HG02970 (cell line): ENCODE measurements around the gene TRIM7.
"Not testable (repeated sequence)": the region's sequence is repeated elsewhere in the genome, so short reads cannot be mapped to it uniquely, and the experiment has no call there.

Experiments
- ATAC-seq: cut with Tn5 transposase; IDR thresholded peaks from one replicate; pipeline ENCODE4 v1.9.1; 2021; ENCODE audit warnings: mild to moderate bottlenecking, moderate library complexity, moderate number of reproducible peaks; ENCODE audit not compliant: unreplicated experiment, low FRiP score

TRIM7 gene

DNA sequence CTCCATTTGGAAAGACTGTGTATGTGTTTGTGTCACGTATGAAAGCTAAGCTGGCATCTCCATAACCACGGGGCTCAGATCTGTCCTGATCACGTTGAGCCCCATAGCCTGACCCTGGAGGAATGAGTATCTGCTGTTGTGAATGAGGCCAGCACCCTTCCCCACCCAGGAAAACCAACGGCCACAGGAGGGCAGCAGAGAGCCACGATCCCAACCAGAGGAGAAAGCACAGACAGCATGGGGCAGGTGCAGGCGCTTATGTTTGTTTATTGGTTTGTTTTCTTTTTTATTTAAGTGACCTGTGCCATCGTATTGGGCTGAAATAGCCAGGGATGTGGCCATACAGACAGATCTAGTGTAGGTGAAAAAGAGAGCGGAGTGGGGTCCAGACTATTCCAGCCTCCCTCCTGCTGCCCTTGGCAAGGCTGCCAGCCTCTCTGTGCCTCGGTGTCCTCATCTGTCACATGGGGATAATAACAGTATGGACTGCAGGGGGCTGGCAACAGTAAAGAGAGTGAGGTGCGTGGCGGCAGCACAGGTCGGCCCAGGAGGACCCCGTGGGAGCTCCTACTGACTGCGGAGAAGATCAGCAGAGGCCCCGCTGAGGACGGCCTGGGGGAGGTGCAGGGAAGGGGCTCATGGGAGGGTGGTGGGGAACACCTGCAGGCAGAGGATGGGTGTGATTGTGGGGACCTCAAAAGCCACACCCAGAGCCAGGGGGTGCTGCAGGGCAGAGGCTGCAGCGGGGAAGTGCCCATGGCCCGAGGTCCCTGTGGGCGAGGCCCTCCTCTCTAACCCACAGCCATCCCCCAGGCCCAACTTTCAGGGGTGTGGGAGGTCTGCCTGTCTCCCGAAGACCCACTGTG, 45.5 kb downstream of the TRIM7 start:
- ATAC-seq, result peak; percentile 55

DNA sequence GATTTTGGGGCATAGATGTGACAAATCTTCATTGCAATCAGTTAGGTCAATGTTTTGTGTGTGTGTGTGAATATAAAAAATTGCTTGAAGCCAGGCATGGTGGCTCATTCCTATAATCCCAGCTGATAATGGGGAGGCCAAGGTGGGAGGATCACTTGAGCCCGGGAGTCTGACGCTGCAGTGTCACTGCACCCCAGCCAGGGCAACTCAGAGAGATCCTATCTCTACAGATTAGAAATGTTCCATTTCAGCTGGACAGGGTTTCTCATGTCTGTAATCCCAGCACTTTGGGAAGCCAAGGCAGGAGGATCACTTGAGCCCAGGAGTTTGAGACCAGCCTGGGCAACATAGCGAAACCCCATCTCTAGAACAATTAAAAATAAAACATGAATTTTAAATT, 46.1 kb downstream of the TRIM7 start:
- no peak for ATAC-seq

DNA sequence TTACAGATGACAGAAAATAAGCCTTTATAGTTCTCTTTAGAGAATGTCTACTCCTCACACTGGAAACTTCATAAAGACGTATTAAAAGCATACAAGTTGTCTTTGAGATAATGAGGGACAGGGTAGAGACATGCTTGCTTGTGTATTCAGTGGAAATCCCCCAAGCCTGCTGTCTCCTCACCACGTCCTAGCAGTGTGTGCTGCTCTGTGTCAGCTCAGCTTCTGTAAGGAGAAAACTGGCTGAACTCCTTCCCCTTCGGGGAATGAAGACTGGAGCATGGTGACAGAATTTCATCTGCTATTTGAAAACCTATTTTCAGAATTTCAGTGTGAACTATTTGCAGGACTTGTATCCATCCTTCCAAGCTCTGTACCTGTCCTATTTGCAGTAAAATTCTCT, 48.2 kb downstream of the TRIM7 start:
- no peak for ATAC-seq

DNA sequence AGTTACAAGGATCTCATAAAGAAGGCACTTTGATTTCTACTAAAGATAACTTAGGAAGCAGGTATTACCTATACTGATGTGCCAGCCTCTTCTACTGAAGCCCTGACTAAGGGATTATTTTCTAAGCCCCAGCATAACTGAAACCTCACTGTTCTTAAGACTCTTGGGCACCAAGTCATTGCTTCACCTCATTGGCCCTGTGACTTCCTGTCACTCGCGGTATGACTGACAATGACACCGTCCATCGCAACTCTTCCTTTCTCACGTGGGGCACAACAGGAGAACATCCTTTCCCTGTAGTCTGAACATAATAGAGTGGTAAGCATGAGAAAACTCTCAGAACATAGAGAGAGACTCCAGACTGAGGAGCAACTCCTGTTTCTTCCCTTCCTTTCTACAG, 51.2 kb downstream of the TRIM7 start:
- no peak for ATAC-seq

DNA sequence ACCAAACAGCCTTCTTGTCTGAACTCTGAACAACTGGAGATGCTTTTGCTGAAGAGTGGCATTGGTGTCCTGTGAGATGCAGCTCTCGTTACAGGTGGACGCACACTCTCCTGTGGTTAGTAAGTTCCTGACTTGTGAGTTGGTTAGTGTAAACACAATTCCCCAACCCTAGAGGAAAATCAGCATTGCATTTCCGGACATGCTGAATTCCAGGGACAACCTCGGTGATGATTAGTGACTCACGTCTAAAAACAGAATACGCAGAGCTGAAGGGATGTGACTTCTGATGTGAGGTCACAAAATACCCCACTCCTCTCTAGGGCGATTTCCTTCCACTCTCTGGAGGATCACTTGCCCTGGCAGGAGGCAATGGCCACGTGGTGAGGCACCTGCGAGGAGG, 52.6 kb downstream of the TRIM7 start:
- no peak for ATAC-seq

DNA sequence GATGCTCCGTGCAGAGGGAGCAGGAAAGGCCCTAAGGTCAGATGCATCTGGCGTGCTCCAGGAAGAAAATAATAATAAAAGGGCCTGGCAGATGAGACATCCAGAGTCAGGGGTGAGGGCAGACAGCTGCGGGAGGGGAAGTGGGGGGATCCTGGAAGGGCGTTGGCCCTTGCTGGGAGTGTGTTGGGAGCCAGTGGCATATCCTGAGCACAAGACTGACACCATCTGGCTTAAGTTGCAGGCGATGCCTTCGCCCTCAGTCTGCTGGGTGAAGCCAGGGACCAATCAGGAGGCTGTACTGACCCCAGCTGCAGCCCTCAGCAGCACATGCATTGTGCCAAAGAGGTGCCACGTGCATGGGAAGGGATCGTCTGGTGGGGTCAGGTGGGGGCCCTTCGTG, 53.9 kb downstream of the TRIM7 start:
- no peak for ATAC-seq

DNA sequence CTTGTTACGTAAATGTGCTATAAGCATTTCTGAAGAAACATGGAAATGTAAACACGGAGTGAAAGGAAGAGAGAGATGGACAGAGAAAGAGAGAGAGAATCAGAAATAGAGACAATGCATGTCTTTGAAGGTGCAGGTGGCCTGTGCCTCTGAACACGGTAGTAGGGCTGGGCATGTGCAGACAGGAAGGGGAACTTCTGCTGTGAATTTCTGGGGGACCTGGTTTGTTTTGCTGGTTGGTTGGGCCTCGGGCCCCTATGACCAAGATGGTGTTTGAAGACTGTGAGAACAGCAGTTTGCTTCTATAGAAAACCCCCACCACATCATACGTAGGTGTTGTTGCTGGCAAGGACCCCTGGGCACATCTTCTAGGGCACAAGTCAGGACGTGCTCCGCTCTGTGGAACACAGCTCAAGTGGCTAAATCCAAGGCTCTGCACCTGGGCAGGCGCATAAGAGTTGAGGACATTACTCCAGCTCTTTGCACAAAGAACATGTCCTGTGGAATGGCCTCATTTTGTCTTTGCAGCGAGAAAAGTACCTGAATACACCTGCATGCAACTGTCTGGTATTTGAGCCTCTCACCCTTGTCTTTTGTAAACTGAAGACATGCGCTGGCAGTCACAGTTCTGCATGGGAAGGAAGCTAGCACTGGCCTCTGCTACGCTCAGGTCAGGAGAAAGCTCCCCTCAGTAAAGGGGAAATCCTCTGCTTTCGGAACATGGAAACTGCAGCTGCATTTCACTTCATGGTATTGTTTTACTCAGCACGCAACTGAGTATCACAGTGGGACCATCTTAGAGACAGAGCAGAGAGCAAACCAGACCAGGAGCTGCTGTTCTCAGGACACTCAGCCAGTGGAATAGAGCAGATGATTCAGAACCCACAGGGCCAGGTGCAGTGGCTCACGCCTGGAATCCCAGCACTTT, 54.9 kb downstream of the TRIM7 start:
- no peak for ATAC-seq

DNA sequence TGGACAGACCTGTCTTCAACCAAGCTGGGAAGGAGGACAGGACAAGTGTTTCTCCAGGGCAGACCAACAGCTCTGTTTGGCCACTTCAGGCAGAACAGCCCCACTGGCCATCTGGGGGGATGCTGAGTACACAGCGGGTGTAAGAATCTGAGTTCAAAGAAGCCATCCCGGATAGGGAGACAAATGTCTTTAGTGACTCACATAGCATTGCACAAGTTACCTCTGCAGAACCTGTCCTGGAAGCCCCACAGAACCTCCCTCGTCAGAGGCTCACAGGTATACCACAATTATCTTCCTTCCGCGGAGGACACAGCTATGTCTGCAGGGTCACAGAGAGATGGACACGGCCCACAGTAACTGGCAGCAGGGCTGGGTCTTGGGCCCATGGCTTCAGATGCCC, 55.6 kb downstream of the TRIM7 start:
- ATAC-seq, result no peak

DNA sequence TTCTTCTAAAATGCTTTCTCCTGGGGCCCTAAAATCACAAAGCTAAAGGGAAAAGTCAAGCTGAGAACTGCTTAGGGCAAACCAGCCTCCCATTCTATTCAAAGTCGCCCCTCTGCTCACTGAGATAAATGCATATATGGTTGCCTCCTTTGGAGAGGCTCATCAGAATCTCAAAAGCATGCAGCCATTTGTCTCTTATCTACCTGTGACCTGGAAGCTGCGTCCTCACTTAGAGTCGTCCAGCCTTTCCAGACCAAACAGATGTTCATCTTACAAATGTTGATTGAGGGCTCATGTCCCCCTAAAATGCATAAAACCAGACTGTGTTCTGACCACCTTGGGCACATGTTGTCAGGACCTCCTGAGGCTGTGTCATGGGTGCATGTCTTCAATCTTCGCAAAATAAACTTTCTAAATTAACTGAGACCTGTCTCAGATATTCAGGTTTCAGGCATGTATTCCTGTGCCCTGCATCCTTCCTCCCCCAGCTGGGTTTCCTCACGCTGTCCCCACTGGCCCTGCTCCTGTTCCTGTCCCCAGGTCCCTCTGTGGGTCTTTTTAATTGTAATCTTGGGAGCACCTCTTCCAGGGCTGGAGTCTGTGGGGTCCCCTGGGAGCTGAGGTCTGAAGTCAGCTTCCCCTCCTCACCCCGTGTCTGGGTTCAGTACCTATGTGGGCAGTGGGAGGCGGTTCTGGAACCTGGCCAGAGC, 57.9 kb downstream of the TRIM7 start, which contains the start of gene OR2V2:
Gene OR2V2 (plus strand): TSS at position 660 of the 710 bp plus-strand sequence. CDS start 7,357 bp downstream, outside the sequence.
- ATAC-seq, result not testable (repeated sequence)

DNA sequence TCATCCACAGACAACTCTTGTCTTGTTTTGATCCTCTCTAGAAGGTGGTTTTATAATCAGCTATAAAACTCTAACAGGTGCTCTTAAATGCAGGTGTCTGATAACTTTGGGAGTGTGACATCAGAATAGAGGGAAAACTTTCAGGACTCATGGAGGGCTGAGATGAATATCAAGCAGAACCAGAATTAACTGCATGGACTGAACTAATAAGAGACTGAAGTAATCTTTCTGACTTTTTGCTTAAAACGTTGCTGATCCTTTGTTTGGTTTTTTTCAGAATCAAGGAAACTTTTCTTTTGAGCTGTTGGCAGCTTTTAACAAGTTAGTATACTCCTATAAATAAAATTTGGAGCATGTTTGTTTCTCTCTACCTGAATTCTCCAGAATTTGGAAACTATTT, 59.9 kb downstream of the TRIM7 start:
- ATAC-seq, result no peak
